ENCODE data around the gene CAMTA1.

The CAMTA1 gene

GRCh38 chr1:7298145-7298544, 512.9 kb downstream of the CAMTA1 start:
- no peak for TF ChIP-seq ZNF274 (IDR thresholded peaks at IDR 0.05; ENCODE audit: low read depth, low read length)
- H3K4me3 ChIP-seq (ENCODE audit: low read length), result no peak overlapping the region

- TF ChIP-seq ZNF274 (IDR thresholded peaks at IDR 0.05; ENCODE audit: low read depth, low read length), result no peak
- H3K4me3 ChIP-seq (ENCODE audit: low read length), result no peak overlapping the region
These were observed 513.5 kb downstream of the CAMTA1 start for GRCh38 chr1:7298749-7299151.

- H3K4me3 ChIP-seq (ENCODE audit: low read length), result no peak overlapping the region
- no peak for TF ChIP-seq ZNF274 (IDR thresholded peaks at IDR 0.05; ENCODE audit: low read depth, low read length)
These were observed 514.1 kb downstream of the CAMTA1 start for GRCh38 chr1:7299329-7299799.

- TF ChIP-seq ZNF274 (IDR thresholded peaks at IDR 0.05; ENCODE audit: low read depth, low read length), result no peak
- H3K4me3 ChIP-seq (ENCODE audit: low read length), result no peak overlapping the region
These were observed 514.7 kb downstream of the CAMTA1 start for GRCh38 chr1:7299994-7300393.

GRCh38 chr1:7300893-7301663, 515.8 kb downstream of the CAMTA1 start:
- no peak for TF ChIP-seq ZNF274 (IDR thresholded peaks at IDR 0.05; ENCODE audit: low read depth, low read length)
- H3K4me3 ChIP-seq (ENCODE audit: low read length), result no peak overlapping the region

- H3K4me3 ChIP-seq (ENCODE audit: low read length), result no peak overlapping the region
- TF ChIP-seq ZNF274 (IDR thresholded peaks at IDR 0.05; ENCODE audit: low read depth, low read length), result no peak
These were observed 516.4 kb downstream of the CAMTA1 start for GRCh38 chr1:7301664-7301981.

GRCh38 chr1:7302126-7302525, 516.9 kb downstream of the CAMTA1 start:
- TF ChIP-seq ZNF274 (IDR thresholded peaks at IDR 0.05; ENCODE audit: low read depth, low read length), result no peak
- H3K4me3 ChIP-seq (ENCODE audit: low read length), result no peak overlapping the region

GRCh38 chr1:7302873-7303272, 517.6 kb downstream of the CAMTA1 start:
- no peak overlapping the region for H3K4me3 ChIP-seq (ENCODE audit: low read length)
- TF ChIP-seq ZNF274 (IDR thresholded peaks at IDR 0.05; ENCODE audit: low read depth, low read length), result no peak

GRCh38 chr1:7303554-7304317, 518.5 kb downstream of the CAMTA1 start:
- no peak overlapping the region for H3K4me3 ChIP-seq (ENCODE audit: low read length)
- no peak for TF ChIP-seq ZNF274 (IDR thresholded peaks at IDR 0.05; ENCODE audit: low read depth, low read length)

GRCh38 chr1:7313081-7313546, 527.9 kb downstream of the CAMTA1 start:
- H3K4me3 ChIP-seq (ENCODE audit: low read length), result no peak overlapping the region
- TF ChIP-seq ZNF274 (IDR thresholded peaks at IDR 0.05; ENCODE audit: low read depth, low read length), result no peak

GRCh38 chr1:7313826-7314225, 528.6 kb downstream of the CAMTA1 start:
- TF ChIP-seq ZNF274 (IDR thresholded peaks at IDR 0.05; ENCODE audit: low read depth, low read length), result no peak
- H3K4me3 ChIP-seq (ENCODE audit: low read length), result no peak overlapping the region

- no peak overlapping the region for H3K4me3 ChIP-seq (ENCODE audit: low read length)
- no peak for TF ChIP-seq ZNF274 (IDR thresholded peaks at IDR 0.05; ENCODE audit: low read depth, low read length)
These were observed 530.1 kb downstream of the CAMTA1 start for GRCh38 chr1:7315316-7315715.

- no peak overlapping the region for H3K4me3 ChIP-seq (ENCODE audit: low read length)
- no peak for TF ChIP-seq ZNF274 (IDR thresholded peaks at IDR 0.05; ENCODE audit: low read depth, low read length)
These were observed 530.7 kb downstream of the CAMTA1 start for GRCh38 chr1:7315946-7316345.

GRCh38 chr1:7317888-7318287, 532.6 kb downstream of the CAMTA1 start:
- TF ChIP-seq ZNF274 (IDR thresholded peaks at IDR 0.05; ENCODE audit: low read depth, low read length), result no peak
- no peak overlapping the region for H3K4me3 ChIP-seq (ENCODE audit: low read length)

- no peak overlapping the region for H3K4me3 ChIP-seq (ENCODE audit: low read length)
- TF ChIP-seq ZNF274 (IDR thresholded peaks at IDR 0.05; ENCODE audit: low read depth, low read length), result no peak
These were observed 533.9 kb downstream of the CAMTA1 start for GRCh38 chr1:7319196-7319595.

All from GM08714 (cell line).